Stimulated activated CD4-positive, alpha-beta T cell treated with anti-CD3 and anti-CD28 coated beads, Interleukin-12 subunit alpha, Interleukin-12 subunit beta, amount 100 ng/mL, for 4 hours (primary cell): ENCODE results near the gene CISD1.
A peak's percentile ranks its signal among the peaks of the same experiment; 100 is the strongest.

Source experiments
- DNase-seq: peaks from one replicate; pipeline ENCODE4 v3.0.0-alpha.2; 2020

CISD1 gene

GRCh38 chr10:58316874-58317273 is 47.9 kb downstream of the CISD1 start:
- no peak for DNase-seq

GRCh38 chr10:58318346-58318745 is 49.4 kb downstream of the CISD1 start:
- no peak for DNase-seq

- DNase-seq = no peak
Measured at GRCh38 chr10:58319599-58319998, 50.6 kb downstream of the CISD1 start.

GRCh38 chr10:58320351-58321049 is 51.5 kb downstream of the CISD1 start:
- no peak for DNase-seq

GRCh38 chr10:58322072-58322834 is 53.3 kb downstream of the CISD1 start:
- DNase-seq = no peak

GRCh38 chr10:58322835-58323209 is 53.9 kb downstream of the CISD1 start:
- DNase-seq = no peak

GRCh38 chr10:58326967-58327381 is 58.0 kb downstream of the CISD1 start:
- DNase-seq = no peak

- DNase-seq = no peak
Measured at GRCh38 chr10:58328233-58328632, 59.3 kb downstream of the CISD1 start.

- no peak for DNase-seq
Measured at GRCh38 chr10:58330431-58330830, 61.5 kb downstream of the CISD1 start.

- no peak for DNase-seq
Measured at GRCh38 chr10:58331646-58332045, 62.7 kb downstream of the CISD1 start.

- DNase-seq = peak; percentile 86
Measured at GRCh38 chr10:58334817-58335305, 65.9 kb downstream of the CISD1 start, which contains the start of gene UBE2D1. Gene UBE2D1, plus strand, starts transcription at chr10:58335006. Its CDS starts 196 bp downstream, at chr10:58335202.

GRCh38 chr10:58335306-58336005 is 66.5 kb downstream of the CISD1 start:
- no peak for DNase-seq

- no peak for DNase-seq
Measured at GRCh38 chr10:58336242-58336641, 67.3 kb downstream of the CISD1 start.
